WTC11 (cell line): ENCODE measurements around the gene FAM3B.

Experiments
- GRHL2 ChIP-seq: fragments of 250-450 bp; sonication (Bioruptor Pico); IDR thresholded peaks from 2 replicates; pipeline ENCODE4 v1.8.0; 2022; ENCODE audit warnings: mild to moderate bottlenecking, moderate library complexity; ENCODE audit not compliant: insufficient replicate concordance, severe bottlenecking
- MXD4 ChIP-seq: fragments of 250-450 bp; sonication (Bioruptor Pico); IDR thresholded peaks from 2 replicates; pipeline ENCODE4 v1.8.0; 2021; ENCODE audit warnings: mild to moderate bottlenecking, moderate library complexity, borderline replicate concordance
- TF ChIP-seq, protein P1 (sequence below): fragments of 200-600 bp; IDR thresholded peaks from 2 replicates; pipeline ENCODE4 v1.8.0; 2022; ENCODE audit warnings: antibody characterized with exemption
- TF ChIP-seq, protein P2 (sequence below): sonication (generic); formaldehyde crosslinking; IDR thresholded peaks from 2 replicates; pipeline ENCODE4 v1.8.1; 2022; ENCODE audit warnings: low read depth, mild to moderate bottlenecking, moderate library complexity, missing genetic modification reagents, borderline replicate concordance
- TF ChIP-seq, protein P3 (sequence below): fragments of 250-450 bp; sonication (Bioruptor Pico); IDR thresholded peaks from 2 replicates; pipeline ENCODE4 v1.9.0; 2021; ENCODE audit warnings: mild to moderate bottlenecking
- TF ChIP-seq, protein P4 (sequence below): sonication (generic); formaldehyde crosslinking; IDR thresholded peaks from 2 replicates; pipeline ENCODE4 v1.8.0; 2022; ENCODE audit warnings: mild to moderate bottlenecking, missing genetic modification reagents
- TF ChIP-seq, protein P5 (sequence below): sonication (generic); formaldehyde crosslinking; conservative IDR thresholded peaks from 2 replicates; pipeline ENCODE4 v1.8.1; 2022; ENCODE audit warnings: mild to moderate bottlenecking, missing genetic modification reagents

DNA sequence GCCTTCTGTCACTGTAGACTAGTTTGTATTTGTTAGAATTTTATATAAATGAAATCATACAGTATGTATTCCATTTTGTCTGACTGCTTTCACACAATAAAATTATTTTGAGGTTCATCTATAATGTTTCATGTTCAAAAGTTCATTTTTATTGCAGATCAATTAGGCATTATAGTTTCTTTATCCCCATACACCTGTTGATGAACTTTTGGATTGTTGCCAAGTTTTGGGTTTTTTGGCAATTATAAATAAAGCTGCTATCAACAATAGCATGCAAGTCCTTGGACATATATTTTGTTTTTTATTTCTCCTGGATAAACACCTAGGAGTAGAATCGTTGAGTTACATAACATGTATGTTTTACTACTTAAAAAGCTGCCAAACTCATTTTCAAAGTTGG, 47.1 kb upstream of the FAM3B start:
- TF ChIP-seq, protein P1, sequence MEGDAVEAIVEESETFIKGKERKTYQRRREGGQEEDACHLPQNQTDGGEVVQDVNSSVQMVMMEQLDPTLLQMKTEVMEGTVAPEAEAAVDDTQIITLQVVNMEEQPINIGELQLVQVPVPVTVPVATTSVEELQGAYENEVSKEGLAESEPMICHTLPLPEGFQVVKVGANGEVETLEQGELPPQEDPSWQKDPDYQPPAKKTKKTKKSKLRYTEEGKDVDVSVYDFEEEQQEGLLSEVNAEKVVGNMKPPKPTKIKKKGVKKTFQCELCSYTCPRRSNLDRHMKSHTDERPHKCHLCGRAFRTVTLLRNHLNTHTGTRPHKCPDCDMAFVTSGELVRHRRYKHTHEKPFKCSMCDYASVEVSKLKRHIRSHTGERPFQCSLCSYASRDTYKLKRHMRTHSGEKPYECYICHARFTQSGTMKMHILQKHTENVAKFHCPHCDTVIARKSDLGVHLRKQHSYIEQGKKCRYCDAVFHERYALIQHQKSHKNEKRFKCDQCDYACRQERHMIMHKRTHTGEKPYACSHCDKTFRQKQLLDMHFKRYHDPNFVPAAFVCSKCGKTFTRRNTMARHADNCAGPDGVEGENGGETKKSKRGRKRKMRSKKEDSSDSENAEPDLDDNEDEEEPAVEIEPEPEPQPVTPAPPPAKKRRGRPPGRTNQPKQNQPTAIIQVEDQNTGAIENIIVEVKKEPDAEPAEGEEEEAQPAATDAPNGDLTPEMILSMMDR, result no peak
- TF ChIP-seq GRHL2 (CRISPR knock-in tag) (no peak), MXD4 (CRISPR knock-in tag) (no peak)
- TF ChIP-seq, protein P2, sequence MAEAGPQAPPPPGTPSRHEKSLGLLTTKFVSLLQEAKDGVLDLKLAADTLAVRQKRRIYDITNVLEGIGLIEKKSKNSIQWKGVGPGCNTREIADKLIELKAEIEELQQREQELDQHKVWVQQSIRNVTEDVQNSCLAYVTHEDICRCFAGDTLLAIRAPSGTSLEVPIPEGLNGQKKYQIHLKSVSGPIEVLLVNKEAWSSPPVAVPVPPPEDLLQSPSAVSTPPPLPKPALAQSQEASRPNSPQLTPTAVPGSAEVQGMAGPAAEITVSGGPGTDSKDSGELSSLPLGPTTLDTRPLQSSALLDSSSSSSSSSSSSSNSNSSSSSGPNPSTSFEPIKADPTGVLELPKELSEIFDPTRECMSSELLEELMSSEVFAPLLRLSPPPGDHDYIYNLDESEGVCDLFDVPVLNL, result no peak
- TF ChIP-seq, protein P3, sequence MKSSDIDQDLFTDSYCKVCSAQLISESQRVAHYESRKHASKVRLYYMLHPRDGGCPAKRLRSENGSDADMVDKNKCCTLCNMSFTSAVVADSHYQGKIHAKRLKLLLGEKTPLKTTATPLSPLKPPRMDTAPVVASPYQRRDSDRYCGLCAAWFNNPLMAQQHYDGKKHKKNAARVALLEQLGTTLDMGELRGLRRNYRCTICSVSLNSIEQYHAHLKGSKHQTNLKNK (CRISPR knock-in tag), result no peak
- TF ChIP-seq, protein P4, sequence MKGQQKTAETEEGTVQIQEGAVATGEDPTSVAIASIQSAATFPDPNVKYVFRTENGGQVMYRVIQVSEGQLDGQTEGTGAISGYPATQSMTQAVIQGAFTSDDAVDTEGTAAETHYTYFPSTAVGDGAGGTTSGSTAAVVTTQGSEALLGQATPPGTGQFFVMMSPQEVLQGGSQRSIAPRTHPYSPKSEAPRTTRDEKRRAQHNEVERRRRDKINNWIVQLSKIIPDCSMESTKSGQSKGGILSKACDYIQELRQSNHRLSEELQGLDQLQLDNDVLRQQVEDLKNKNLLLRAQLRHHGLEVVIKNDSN (CRISPR knock-in tag), result no peak
- TF ChIP-seq, protein P5, sequence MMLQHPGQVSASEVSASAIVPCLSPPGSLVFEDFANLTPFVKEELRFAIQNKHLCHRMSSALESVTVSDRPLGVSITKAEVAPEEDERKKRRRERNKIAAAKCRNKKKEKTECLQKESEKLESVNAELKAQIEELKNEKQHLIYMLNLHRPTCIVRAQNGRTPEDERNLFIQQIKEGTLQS, result no peak
